DND-41 (cell line): ENCODE data around the gene CLEC4E.

ENCODE experiments used
- ATAC-seq: fragments of 200-7000 bp; cut with Tn5 transposase; 3 replicates; pipeline ENCODE4 v1.9.1; 2021; ENCODE audit warnings: low read depth; ENCODE audit not compliant: insufficient read depth
- DNase-seq: peaks from one replicate; pipeline ENCODE4 v3.0.0-alpha.2; 2020
- H2AFZ ChIP-seq: 2 replicates; pipeline ENCODE4 v1.6.0; 2012; ENCODE audit warnings: low read depth, low read length
- H3K27ac ChIP-seq: 2 replicates; pipeline ENCODE4 v1.5.1; 2012; ENCODE audit warnings: low read length, inconsistent platforms
- H3K27me3 ChIP-seq: fragments of 200-600 bp; sonication (generic); 2 replicates; pipeline ENCODE4 v1.6.0; 2012; ENCODE audit warnings: low read length, mild to moderate bottlenecking, inconsistent platforms; ENCODE audit not compliant: insufficient read depth, poor library complexity
- H3K36me3 ChIP-seq: 2 replicates; pipeline ENCODE4 v1.5.1; 2012; ENCODE audit warnings: low read length, inconsistent platforms; ENCODE audit not compliant: insufficient read depth
- H3K4me1 ChIP-seq: 2 replicates; pipeline ENCODE4 v1.5.1; 2012; ENCODE audit warnings: mild to moderate bottlenecking, low read length; ENCODE audit not compliant: insufficient read depth
- H3K4me2 ChIP-seq: 2 replicates; pipeline ENCODE4 v1.6.0; 2012; ENCODE audit warnings: mild to moderate bottlenecking, moderate library complexity, low read length, inconsistent platforms; ENCODE audit not compliant: insufficient read depth
- H3K4me3 ChIP-seq, 2 experiments: fragments of 200-600 bp in 1 of 2; shearing (Covaris generic) in 1 of 2; 2 replicates each; pipeline ENCODE4 v1.5.1; 2012 to 2016; ENCODE audit warnings: inconsistent platforms in 2 of 2, low read length in 2 of 2, mild to moderate bottlenecking in 2 of 2, low read depth in 1 of 2, moderate library complexity in 1 of 2
- H3K79me2 ChIP-seq: 2 replicates; pipeline ENCODE4 v1.6.0; 2012; ENCODE audit warnings: low read length, inconsistent platforms; ENCODE audit not compliant: insufficient read depth
- H3K9ac ChIP-seq: 2 replicates; pipeline ENCODE4 v1.6.0; 2012; ENCODE audit warnings: low read depth, mild to moderate bottlenecking, inconsistent platforms, low read length, moderate library complexity
- H3K9me3 ChIP-seq: 2 replicates; pipeline ENCODE4 v1.5.1; 2012; ENCODE audit warnings: low read length, moderate library complexity, mild to moderate bottlenecking, inconsistent platforms; ENCODE audit not compliant: insufficient read depth, severe bottlenecking
- H4K20me1 ChIP-seq: 2 replicates; pipeline ENCODE4 v1.6.0; 2012; ENCODE audit warnings: low read length; ENCODE audit not compliant: insufficient read depth
- CTCF ChIP-seq: IDR thresholded peaks from 2 replicates; pipeline ENCODE4 v1.5.1; 2012; ENCODE audit warnings: borderline replicate concordance, low read length, moderate library complexity, mild to moderate bottlenecking; ENCODE audit not compliant: poor library complexity, severe bottlenecking; ENCODE audit errors: extremely low read depth
- EZH2 ChIP-seq: IDR thresholded peaks from 3 replicates; pipeline ENCODE4 v1.6.1; 2012; ENCODE audit warnings: borderline replicate concordance, low read depth, mild to moderate bottlenecking, moderate library complexity, low read length, inconsistent platforms; ENCODE audit not compliant: severe bottlenecking

The CLEC4E gene

GRCh38 chr12:8493084-8493483, 47.6 kb downstream of the CLEC4E start:
- ATAC-seq: peak; percentile 59
- H3K27ac ChIP-seq: no peak overlapping the region
- no peaks in the 10 kb centered on the region for H3K4me1 ChIP-seq
- no peaks in the 10 kb centered on the region for H3K9me3 ChIP-seq
- H4K20me1 ChIP-seq: no peaks in the 10 kb centered on the region
- no peak for TF ChIP-seq CTCF
- no peak for TF ChIP-seq EZH2
- no peak overlapping the region for H3K4me3 ChIP-seq
- no peaks in the 10 kb centered on the region for H3K79me2 ChIP-seq
- no peak overlapping the region for H3K9ac ChIP-seq
- no peaks in the 10 kb centered on the region for H3K27me3 ChIP-seq
- no peak overlapping the region for H3K4me2 ChIP-seq
- H3K36me3 ChIP-seq: no peaks in the 10 kb centered on the region
- no peak for DNase-seq
- no peak overlapping the region for H2AFZ ChIP-seq

DNA sequence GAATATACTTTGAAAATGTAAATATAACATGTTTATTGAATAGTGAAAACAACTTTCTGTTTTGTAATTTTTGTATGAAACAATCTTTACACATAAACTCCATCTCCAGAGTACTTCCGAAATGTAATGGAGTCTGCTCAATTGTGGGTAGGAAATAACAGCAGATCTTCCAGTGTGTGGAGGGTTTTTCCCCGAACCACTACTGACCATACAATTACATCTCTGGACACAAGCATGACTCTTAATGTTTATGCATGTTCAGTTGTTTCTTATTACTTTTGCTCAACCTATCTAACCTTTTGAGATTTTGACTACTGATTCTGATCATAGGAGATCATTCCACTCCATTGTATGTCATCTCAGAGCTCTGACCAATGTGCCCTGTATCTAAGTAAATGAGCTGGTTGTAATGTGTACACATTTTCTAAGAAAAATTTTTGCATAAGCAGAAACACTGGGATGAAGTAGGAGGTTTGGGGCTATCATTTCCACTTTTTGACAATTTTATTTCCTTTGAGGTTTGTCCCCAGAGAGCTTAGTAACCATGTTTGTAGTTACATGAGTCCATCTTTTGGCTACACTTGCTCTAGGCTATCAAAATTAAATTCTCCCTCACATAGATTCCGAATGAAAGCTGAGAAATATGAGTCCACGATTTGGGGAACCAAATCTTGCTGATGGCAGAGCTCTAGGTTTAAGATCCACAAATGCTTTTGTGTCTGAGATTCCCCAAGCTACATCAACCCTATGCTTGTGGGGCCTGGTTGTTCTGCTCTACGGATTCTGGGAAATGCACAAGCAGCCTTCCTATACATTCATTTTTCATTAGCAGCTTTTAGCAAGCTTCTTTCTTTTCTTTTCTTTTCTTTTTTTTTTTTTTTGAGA, 48.8 kb downstream of the CLEC4E start:
- Histone ChIP-seq H3K27ac (no peak overlapping the region), H3K36me3 (no peaks in the 10 kb centered on the region), H3K4me1 (no peaks in the 10 kb centered on the region), H3K9me3 (no peaks in the 10 kb centered on the region), H3K4me3 (no peak overlapping the region), H4K20me1 (no peaks in the 10 kb centered on the region), H3K4me2 (no peak overlapping the region), H3K79me2 (no peaks in the 10 kb centered on the region), H3K9ac (no peak overlapping the region), H3K27me3 (no peaks in the 10 kb centered on the region), H2AFZ (no peak overlapping the region)
- no peak for DNase-seq
- no peak for ATAC-seq
- no peak for TF ChIP-seq EZH2
- no peak for TF ChIP-seq CTCF
